H9 (cell line): ENCODE data around the gene LMNTD1. TPM values are rescaled to one million over a fixed set of nuclear protein-coding genes. Genes with fewer than 3 reads are reported as not detected.

Source experiments
- DNase-seq: peaks from one replicate; pipeline ENCODE4 v3.0.0-alpha.2; 2017
- H2AFZ ChIP-seq: one replicate; pipeline ENCODE4 v1.6.1; 2013; ENCODE audit warnings: mild to moderate bottlenecking, low read length, control low read depth, moderate library complexity
- H2AK5ac ChIP-seq: 2 replicates; pipeline ENCODE4 v1.6.1; 2013; ENCODE audit warnings: low read length, control low read depth, mixed read lengths; ENCODE audit not compliant: insufficient read length
- H2BK120ac ChIP-seq: one replicate; pipeline ENCODE4 v1.6.1; 2013; ENCODE audit warnings: low read depth, mild to moderate bottlenecking, low read length, control low read depth, inconsistent platforms; ENCODE audit not compliant: poor library complexity, severe bottlenecking
- H2BK12ac ChIP-seq: 2 replicates; pipeline ENCODE4 v1.6.1; 2013; ENCODE audit warnings: low read length, control low read depth, mixed read lengths, low read depth; ENCODE audit not compliant: insufficient read length
- H2BK15ac ChIP-seq: 2 replicates; pipeline ENCODE4 v1.6.1; 2013; ENCODE audit warnings: low read depth, low read length, control low read depth
- H2BK20ac ChIP-seq: one replicate; pipeline ENCODE4 v1.6.1; 2013; ENCODE audit warnings: low read depth, mild to moderate bottlenecking, low read length, control low read depth, inconsistent platforms; ENCODE audit not compliant: poor library complexity, severe bottlenecking
- H2BK5ac ChIP-seq: 2 replicates; pipeline ENCODE4 v1.6.1; 2013; ENCODE audit warnings: low read length, control low read depth, mixed read lengths; ENCODE audit not compliant: insufficient read length
- H3K14ac ChIP-seq: 2 replicates; pipeline ENCODE4 v1.6.1; 2013; ENCODE audit warnings: low read length, control low read depth; ENCODE audit not compliant: insufficient read depth
- H3K18ac ChIP-seq: 2 replicates; pipeline ENCODE4 v1.6.1; 2013; ENCODE audit warnings: low read depth, mild to moderate bottlenecking, mixed read lengths, low read length, control low read depth; ENCODE audit not compliant: insufficient read length
- H3K23ac ChIP-seq: 2 replicates; pipeline ENCODE4 v1.6.1; 2013; ENCODE audit warnings: low read length, control low read depth, mixed read lengths, low read depth; ENCODE audit not compliant: insufficient read length
- H3K23me2 ChIP-seq: 2 replicates; pipeline ENCODE4 v1.6.1; 2013; ENCODE audit warnings: low read depth, mild to moderate bottlenecking, mixed read lengths, low read length, control low read depth; ENCODE audit not compliant: insufficient read length, poor library complexity, severe bottlenecking
- H3K27ac ChIP-seq: 2 replicates; pipeline ENCODE4 v1.5.1; 2013; ENCODE audit warnings: low read length, control low read depth, mixed read lengths, low read depth; ENCODE audit not compliant: insufficient read length
- H3K27me3 ChIP-seq: 2 replicates; pipeline ENCODE4 v1.6.1; 2013; ENCODE audit warnings: low read length, control low read depth, inconsistent platforms; ENCODE audit not compliant: insufficient read depth
- H3K4ac ChIP-seq: 2 replicates; pipeline ENCODE4 v1.6.1; 2013; ENCODE audit warnings: low read depth, mild to moderate bottlenecking, control low read depth, inconsistent platforms, low read length, moderate library complexity
- H3K4me1 ChIP-seq: 2 replicates; pipeline ENCODE4 v1.6.1; 2013; ENCODE audit warnings: low read length, control low read depth, inconsistent platforms; ENCODE audit not compliant: insufficient read depth
- H3K4me2 ChIP-seq: 2 replicates; pipeline ENCODE4 v1.6.1; 2013; ENCODE audit warnings: low read length, control low read depth, mixed read lengths; ENCODE audit not compliant: insufficient read length, insufficient read depth
- H3K56ac ChIP-seq: 2 replicates; pipeline ENCODE4 v1.6.1; 2013; ENCODE audit warnings: low read depth, mild to moderate bottlenecking, mixed read lengths, low read length, control low read depth; ENCODE audit not compliant: insufficient read length
- H3K79me1 ChIP-seq: 2 replicates; pipeline ENCODE4 v1.6.1; 2013; ENCODE audit warnings: low read depth, mild to moderate bottlenecking, moderate library complexity, low read length, control low read depth, inconsistent platforms; ENCODE audit not compliant: insufficient read depth, poor library complexity, severe bottlenecking
- H3K79me2 ChIP-seq: 2 replicates; pipeline ENCODE4 v1.6.1; 2013; ENCODE audit warnings: low read length, control low read depth, inconsistent platforms; ENCODE audit not compliant: insufficient read depth
- H3K9ac ChIP-seq: 2 replicates; pipeline ENCODE4 v1.6.1; 2013; ENCODE audit warnings: low read length, control low read depth, mixed read lengths; ENCODE audit not compliant: insufficient read length; ENCODE audit errors: extremely low read depth
- H3K9me3 ChIP-seq: one replicate; pipeline ENCODE4 v1.6.1; 2013; ENCODE audit warnings: low read depth, low read length, inconsistent platforms; ENCODE audit not compliant: control insufficient read depth
- H3T11ph ChIP-seq: one replicate; pipeline ENCODE4 v1.6.1; 2013; ENCODE audit warnings: mild to moderate bottlenecking, low read length, control low read depth, inconsistent platforms
- H4K20me1 ChIP-seq: one replicate; pipeline ENCODE4 v1.6.1; 2013; ENCODE audit not compliant: control insufficient read depth, insufficient read length, insufficient read depth
- H4K5ac ChIP-seq: 2 replicates; pipeline ENCODE4 v1.6.1; 2013; ENCODE audit warnings: low read depth, mild to moderate bottlenecking, mixed read lengths, low read length, control low read depth; ENCODE audit not compliant: insufficient read length
- H4K8ac ChIP-seq: replicated peaks from 2 replicates; pipeline ENCODE4 v1.6.1; 2013; ENCODE audit warnings: low read length, control low read depth, mixed read lengths, low read depth; ENCODE audit not compliant: insufficient read length
- H4K91ac ChIP-seq: 2 replicates; pipeline ENCODE4 v1.6.1; 2013; ENCODE audit warnings: low read depth, mild to moderate bottlenecking, moderate library complexity, mixed read lengths, low read length, control low read depth; ENCODE audit not compliant: insufficient read length
- H3K27ac Mint-ChIP-seq, 3 experiments: 2 replicates in 2 of 3; 3 replicates in 1 of 3; pipeline ENCODE4 v1.8.0; 2020 to 2021; ENCODE audit warnings: mixed read lengths in 3 of 3, mild to moderate bottlenecking in 1 of 3, moderate library complexity in 1 of 3
- H3K27me3 Mint-ChIP-seq: 2 replicates; pipeline ENCODE4 v1.8.0; 2021; ENCODE audit warnings: low read depth, mild to moderate bottlenecking, moderate library complexity, mixed read lengths
- H3K36me3 Mint-ChIP-seq, 3 experiments: 2 replicates in 2 of 3; 3 replicates in 1 of 3; pipeline ENCODE4 v1.8.0; 2020 to 2021; ENCODE audit warnings: low read depth in 3 of 3, mixed read lengths in 3 of 3; ENCODE audit not compliant: insufficient read depth in 1 of 3
- H3K4me1 Mint-ChIP-seq, 2 experiments: 2 replicates each; pipeline ENCODE4 v1.8.0; 2020; ENCODE audit warnings: mixed read lengths in 2 of 2
- H3K4me3 Mint-ChIP-seq, 2 experiments: 2 replicates in 1 of 2; 3 replicates in 1 of 2; pipeline ENCODE4 v1.8.0; 2020 to 2021; ENCODE audit warnings: mild to moderate bottlenecking in 2 of 2, mixed read lengths in 2 of 2, moderate library complexity in 1 of 2
- H3K9me3 Mint-ChIP-seq, 2 experiments: 2 replicates in 1 of 2; 3 replicates in 1 of 2; pipeline ENCODE4 v1.8.0; 2020; ENCODE audit warnings: mild to moderate bottlenecking in 2 of 2, mixed read lengths in 2 of 2, moderate library complexity in 1 of 2
- CTCF ChIP-seq: fragments of 200-600 bp; sonication (generic); conservative IDR thresholded peaks from 3 replicates; pipeline ENCODE4 v1.8.0; 2021; ENCODE audit warnings: antibody characterized with exemption, mild to moderate bottlenecking
- total RNA-seq: library from RNA; stranded (reverse); gene quantifications from 2 replicates; pipeline ENCODE4 v1.2.1, GENCODE V29; 2021

LMNTD1 gene
- total RNA-seq, 1 experiment from 2014 or later: not detected

- Histone ChIP-seq H3K4me1 (no peaks in the 10 kb centered on the region), H3T11ph (no peak overlapping the region), H4K91ac (no peak overlapping the region), H3K4me2 (no peak overlapping the region), H4K20me1 (no peaks in the 10 kb centered on the region), H3K14ac (no peak overlapping the region), H3K27me3 (no peaks in the 10 kb centered on the region), H3K18ac (no peak overlapping the region), H3K79me1 (no peaks in the 10 kb centered on the region), H2BK15ac (no peak overlapping the region), H3K56ac (no peak overlapping the region), H3K27ac (no peak overlapping the region), H4K5ac (no peak overlapping the region), H2BK20ac (no peak overlapping the region), H4K8ac (no peak overlapping the region), H3K23ac (no peak overlapping the region), H2BK5ac (no peak overlapping the region), H3K9me3 (no peaks in the 10 kb centered on the region), H2AFZ (no peak overlapping the region), H3K23me2 (no peaks in the 10 kb centered on the region), H3K4ac (no peak overlapping the region), H3K79me2 (no peaks in the 10 kb centered on the region), H2AK5ac (no peak overlapping the region), H3K9ac (no peak overlapping the region), H2BK12ac (no peak overlapping the region), H2BK120ac (no peak overlapping the region)
- no peak for TF ChIP-seq CTCF
- H3K27me3 Mint-ChIP-seq: no peaks in the 10 kb centered on the region
- no peaks in the 10 kb centered on the region for H3K36me3 Mint-ChIP-seq
- no peak for DNase-seq
- no peak overlapping the region for H3K4me3 Mint-ChIP-seq
- no peaks in the 10 kb centered on the region for H3K9me3 Mint-ChIP-seq
- H3K4me1 Mint-ChIP-seq: no peaks in the 10 kb centered on the region
- no peak overlapping the region for H3K27ac Mint-ChIP-seq
Measured at GRCh38 chr12:25524366-25524765, 28.7 kb downstream of the LMNTD1 start.
